Loucy (cell line): ENCODE results near the gene IL18.

Experiments used
- CTCF ChIP-seq: fragments of 200-600 bp; sonication (generic); conservative IDR thresholded peaks from 2 replicates; pipeline ENCODE4 v1.5.1; 2014; ENCODE audit warnings: mild to moderate bottlenecking, antibody characterized with exemption, low read length
- EZH2phosphoT487 ChIP-seq: fragments of 200-600 bp; IDR thresholded peaks from 2 replicates; pipeline ENCODE4 v1.6.1; 2018; ENCODE audit warnings: antibody characterized with exemption, mild to moderate bottlenecking, moderate library complexity, borderline replicate concordance

DNA sequence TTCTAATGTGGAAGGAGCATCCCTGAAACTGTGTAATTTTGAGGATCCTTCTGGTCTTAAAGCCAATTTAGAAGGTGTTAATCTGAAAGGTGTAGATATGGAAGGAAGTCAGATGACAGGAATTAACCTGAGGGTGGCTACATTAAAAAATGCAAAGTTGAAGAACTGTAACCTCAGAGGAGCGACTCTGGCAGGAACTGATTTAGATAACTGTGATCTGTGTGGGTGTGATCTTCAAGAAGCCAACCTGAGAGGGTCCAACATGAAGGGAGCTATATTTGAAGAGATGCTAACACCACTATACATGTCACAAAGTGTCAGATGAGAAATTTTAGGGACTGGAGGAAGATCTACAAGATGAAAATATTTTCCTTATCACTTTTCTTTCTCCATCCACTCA lies 19.0 kb upstream of the IL18 start:
- no peak for TF ChIP-seq CTCF
- TF ChIP-seq EZH2phosphoT487: no peak
